ENCODE data around the gene CCL25. TPM values are rescaled to one million over a fixed set of nuclear protein-coding genes. Genes with fewer than 3 reads are reported as not detected.

Gene CCL25
- total RNA-seq, 1 experiment from 2014 or later, result not detected

DNA sequence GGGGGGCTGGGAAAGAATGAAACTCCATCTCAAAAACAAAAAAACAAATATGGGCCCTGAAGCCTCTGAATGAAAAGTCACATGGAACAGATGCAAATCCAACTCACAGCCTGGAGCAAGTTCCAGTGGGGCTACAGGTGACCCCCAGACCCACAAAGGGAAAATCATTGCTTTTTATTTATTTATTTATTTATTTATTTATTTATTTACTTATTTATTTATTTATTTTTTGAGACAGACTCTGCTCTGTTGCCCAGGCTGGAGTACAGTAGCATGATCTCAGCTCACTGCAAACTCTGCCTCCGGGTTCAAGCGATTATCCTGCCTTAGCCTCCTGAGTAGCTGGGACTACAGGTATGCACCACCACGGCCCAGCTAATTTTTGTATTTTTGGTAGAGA is 13.3 kb upstream of the CCL25 start:
- H3K4me2 ChIP-seq (ENCODE audit: low read length), result no peak overlapping the region
- no peak overlapping the region for H2AFZ ChIP-seq (ENCODE audit: low read length)
- BruUV-seq (replicated peaks), result no TSS peak
- ATAC-seq (no peak), DNase-seq (no peak)
- no peaks in the 10 kb centered on the region for H3K36me3 ChIP-seq (ENCODE audit: low read depth, low read length)
- no peak overlapping the region for H3K27ac ChIP-seq (ENCODE audit: low read length)
- no peaks in the 10 kb centered on the region for H3K79me2 ChIP-seq (ENCODE audit: low read length)
- CTCF ChIA-PET, result no interaction called here
- H3K27me3 ChIP-seq (ENCODE audit: low read length), result no peaks in the 10 kb centered on the region
- H3K9me2 ChIP-seq (replicated peaks; ENCODE audit: low read length), result no peaks in the 10 kb centered on the region
- no peaks in the 10 kb centered on the region for H3F3A ChIP-seq (ENCODE audit: low read length, unreplicated experiment)
- H4K20me1 ChIP-seq (ENCODE audit: low read length), result no peaks in the 10 kb centered on the region
- POLR2A ChIA-PET (ENCODE audit: unreplicated experiment), result no interaction called here
- no peaks in the 10 kb centered on the region for H3K9me3 ChIP-seq (ENCODE audit: low read length)
- intact Hi-C loops (cut with micrococcal nuclease), result no loop called here
- no peak overlapping the region for H3K4me3 ChIP-seq (ENCODE audit: low read length)
- no peaks in the 10 kb centered on the region for H3K4me1 ChIP-seq (ENCODE audit: insufficient read depth, low read length)
- H3K9ac ChIP-seq (ENCODE audit: low read length), result no peak overlapping the region
- TF ChIP-seq EZH2 (IDR thresholded peaks at IDR 0.05; ENCODE audit: low read length, unreplicated experiment), result no peak
- TF ChIP-seq, protein P1, sequence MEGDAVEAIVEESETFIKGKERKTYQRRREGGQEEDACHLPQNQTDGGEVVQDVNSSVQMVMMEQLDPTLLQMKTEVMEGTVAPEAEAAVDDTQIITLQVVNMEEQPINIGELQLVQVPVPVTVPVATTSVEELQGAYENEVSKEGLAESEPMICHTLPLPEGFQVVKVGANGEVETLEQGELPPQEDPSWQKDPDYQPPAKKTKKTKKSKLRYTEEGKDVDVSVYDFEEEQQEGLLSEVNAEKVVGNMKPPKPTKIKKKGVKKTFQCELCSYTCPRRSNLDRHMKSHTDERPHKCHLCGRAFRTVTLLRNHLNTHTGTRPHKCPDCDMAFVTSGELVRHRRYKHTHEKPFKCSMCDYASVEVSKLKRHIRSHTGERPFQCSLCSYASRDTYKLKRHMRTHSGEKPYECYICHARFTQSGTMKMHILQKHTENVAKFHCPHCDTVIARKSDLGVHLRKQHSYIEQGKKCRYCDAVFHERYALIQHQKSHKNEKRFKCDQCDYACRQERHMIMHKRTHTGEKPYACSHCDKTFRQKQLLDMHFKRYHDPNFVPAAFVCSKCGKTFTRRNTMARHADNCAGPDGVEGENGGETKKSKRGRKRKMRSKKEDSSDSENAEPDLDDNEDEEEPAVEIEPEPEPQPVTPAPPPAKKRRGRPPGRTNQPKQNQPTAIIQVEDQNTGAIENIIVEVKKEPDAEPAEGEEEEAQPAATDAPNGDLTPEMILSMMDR (conservative IDR thresholded peaks at IDR 0.05; ENCODE audit: low read depth, low read length), result no peak
- no peak for TF ChIP-seq EZH2phosphoT487 (IDR thresholded peaks at IDR 0.05; ENCODE audit: borderline replicate concordance, low read length)

DNA sequence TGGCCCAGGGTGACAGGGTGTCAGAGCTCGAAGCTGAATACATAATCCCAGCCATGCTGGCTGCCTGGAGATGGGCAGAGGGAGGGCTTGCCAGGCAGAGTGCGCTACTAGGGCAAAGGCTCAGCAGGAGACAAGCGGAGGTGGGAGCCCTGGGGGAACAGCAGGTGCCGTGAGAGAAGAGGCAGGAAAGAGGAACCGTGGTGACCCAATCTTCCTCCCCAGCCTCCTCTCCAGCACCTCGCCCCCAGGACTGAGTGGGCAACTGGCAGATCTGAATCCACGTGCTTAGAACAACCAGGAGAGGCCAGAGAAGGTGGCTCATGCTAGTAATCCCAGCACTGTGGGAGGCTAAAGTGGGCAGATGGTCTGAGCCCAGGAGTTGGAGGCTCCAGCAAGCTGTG is 11.0 kb upstream of the CCL25 start:
- H3K4me3 ChIP-seq (ENCODE audit: low read length), result no peak overlapping the region
- H3K27ac ChIP-seq (ENCODE audit: low read length), result no peak overlapping the region
- H4K20me1 ChIP-seq (ENCODE audit: low read length), result no peaks in the 10 kb centered on the region
- H3F3A ChIP-seq (ENCODE audit: low read length, unreplicated experiment), result no peaks in the 10 kb centered on the region
- H2AFZ ChIP-seq (ENCODE audit: low read length), result no peak overlapping the region
- ChIA-PET CTCF (no interaction called here), POLR2A (ENCODE audit: unreplicated experiment) (no interaction called here)
- no peaks in the 10 kb centered on the region for H3K36me3 ChIP-seq (ENCODE audit: low read depth, low read length)
- H3K9me2 ChIP-seq (replicated peaks; ENCODE audit: low read length), result no peaks in the 10 kb centered on the region
- no peaks in the 10 kb centered on the region for H3K79me2 ChIP-seq (ENCODE audit: low read length)
- BruUV-seq (replicated peaks), result no TSS peak
- no peaks in the 10 kb centered on the region for H3K27me3 ChIP-seq (ENCODE audit: low read length)
- H3K9me3 ChIP-seq (ENCODE audit: low read length), result no peaks in the 10 kb centered on the region
- TF ChIP-seq, protein P1 (conservative IDR thresholded peaks at IDR 0.05; ENCODE audit: low read depth, low read length), result no peak
- TF ChIP-seq EZH2phosphoT487 (IDR thresholded peaks at IDR 0.05; ENCODE audit: borderline replicate concordance, low read length), result no peak
- no peak for TF ChIP-seq EZH2 (IDR thresholded peaks at IDR 0.05; ENCODE audit: low read length, unreplicated experiment)
- DNase-seq, result no peak
- no peak overlapping the region for H3K4me2 ChIP-seq (ENCODE audit: low read length)
- no peak for ATAC-seq
- H3K9ac ChIP-seq (ENCODE audit: low read length), result no peak overlapping the region
- intact Hi-C loops (cut with micrococcal nuclease), result no loop called here
- no peaks in the 10 kb centered on the region for H3K4me1 ChIP-seq (ENCODE audit: insufficient read depth, low read length)

DNA sequence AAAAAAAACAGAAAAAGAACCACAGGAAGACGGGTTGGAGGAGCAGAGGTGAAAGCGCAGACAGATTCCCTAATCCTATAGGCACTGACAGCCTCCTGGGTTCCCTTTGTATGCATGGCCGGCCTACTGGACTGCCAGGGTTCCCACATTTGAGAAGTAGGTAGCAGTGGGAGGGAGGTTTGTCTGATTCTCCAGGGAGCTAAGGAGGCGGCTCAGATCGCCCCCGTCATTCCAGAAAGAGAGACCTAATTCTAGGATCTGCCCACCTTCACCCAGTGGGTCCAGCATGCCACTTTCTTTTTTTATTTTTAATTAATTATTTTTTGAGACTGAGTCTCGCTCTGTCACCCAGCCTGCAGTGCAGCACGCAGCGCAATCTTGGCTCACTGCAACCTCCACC is 9.7 kb upstream of the CCL25 start:
- H4K20me1 ChIP-seq (ENCODE audit: low read length), result no peaks in the 10 kb centered on the region
- H3K79me2 ChIP-seq (ENCODE audit: low read length), result no peaks in the 10 kb centered on the region
- TF ChIP-seq, protein P1 (conservative IDR thresholded peaks at IDR 0.05; ENCODE audit: low read depth, low read length), result no peak
- TF ChIP-seq EZH2phosphoT487 (IDR thresholded peaks at IDR 0.05; ENCODE audit: borderline replicate concordance, low read length) (no peak), EZH2 (IDR thresholded peaks at IDR 0.05; ENCODE audit: low read length, unreplicated experiment) (no peak)
- intact Hi-C loops (cut with micrococcal nuclease), result no loop called here
- H3K4me1 ChIP-seq (ENCODE audit: insufficient read depth, low read length), result no peaks in the 10 kb centered on the region
- no TSS peak for BruUV-seq (replicated peaks)
- no peaks in the 10 kb centered on the region for H3K9me3 ChIP-seq (ENCODE audit: low read length)
- H3K4me3 ChIP-seq (ENCODE audit: low read length), result no peak overlapping the region
- H2AFZ ChIP-seq (ENCODE audit: low read length), result no peak overlapping the region
- no peak for ATAC-seq
- H3K27me3 ChIP-seq (ENCODE audit: low read length), result no peaks in the 10 kb centered on the region
- H3K36me3 ChIP-seq (ENCODE audit: low read depth, low read length), result no peaks in the 10 kb centered on the region
- CTCF ChIA-PET, result no interaction called here
- no peak overlapping the region for H3K9ac ChIP-seq (ENCODE audit: low read length)
- POLR2A ChIA-PET (ENCODE audit: unreplicated experiment), result no interaction called here
- H3K4me2 ChIP-seq (ENCODE audit: low read length), result no peak overlapping the region
- no peak for DNase-seq
- H3K9me2 ChIP-seq (replicated peaks; ENCODE audit: low read length), result no peaks in the 10 kb centered on the region
- no peak overlapping the region for H3K27ac ChIP-seq (ENCODE audit: low read length)
- H3F3A ChIP-seq (ENCODE audit: low read length, unreplicated experiment), result no peaks in the 10 kb centered on the region
